ENCODE data around the gene CCSER2.
"Not testable (repeated sequence)": the region's sequence is repeated elsewhere in the genome, so short reads cannot be mapped to it uniquely, and the experiment has no call there.

CCSER2 gene

DNA sequence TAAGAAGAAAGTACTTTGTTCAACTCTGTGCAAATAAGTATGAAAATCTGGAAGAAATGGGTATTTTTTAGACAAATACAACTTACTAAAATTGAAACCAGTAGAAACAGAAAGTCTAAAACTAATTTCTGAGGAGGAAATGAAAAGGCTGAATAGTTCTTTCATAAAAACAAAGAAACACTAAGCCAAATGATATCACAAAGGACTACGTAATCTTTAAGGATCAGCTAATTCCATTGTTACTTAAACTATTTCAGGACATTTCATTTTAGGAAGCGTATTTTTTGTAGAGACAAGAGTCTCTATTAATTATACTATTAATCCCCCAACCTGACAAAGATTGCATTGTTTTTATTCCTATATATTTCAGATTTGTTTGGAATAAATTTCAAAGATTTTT, 11.2 kb upstream of the CCSER2 start:
- DNase-seq = no peak

DNA sequence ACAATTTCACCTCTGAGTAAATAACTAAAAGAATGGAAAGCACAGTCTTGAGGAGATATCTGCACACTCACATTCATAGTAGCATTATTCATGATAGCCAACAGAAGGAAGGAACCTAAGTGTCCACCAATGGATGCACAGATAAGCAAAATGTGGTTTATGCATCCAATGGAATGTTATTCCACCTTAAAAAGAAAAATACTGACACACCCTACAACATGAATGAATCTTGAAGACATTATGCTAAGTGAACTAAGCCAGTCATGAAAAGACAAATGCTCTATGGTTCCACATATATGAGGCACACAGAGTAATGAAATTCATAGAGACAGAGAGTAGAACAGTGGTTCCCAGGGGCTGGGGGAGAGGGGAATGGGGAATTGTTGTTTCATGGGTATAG, 6.5 kb upstream of the CCSER2 start:
- no peak for DNase-seq

DNA sequence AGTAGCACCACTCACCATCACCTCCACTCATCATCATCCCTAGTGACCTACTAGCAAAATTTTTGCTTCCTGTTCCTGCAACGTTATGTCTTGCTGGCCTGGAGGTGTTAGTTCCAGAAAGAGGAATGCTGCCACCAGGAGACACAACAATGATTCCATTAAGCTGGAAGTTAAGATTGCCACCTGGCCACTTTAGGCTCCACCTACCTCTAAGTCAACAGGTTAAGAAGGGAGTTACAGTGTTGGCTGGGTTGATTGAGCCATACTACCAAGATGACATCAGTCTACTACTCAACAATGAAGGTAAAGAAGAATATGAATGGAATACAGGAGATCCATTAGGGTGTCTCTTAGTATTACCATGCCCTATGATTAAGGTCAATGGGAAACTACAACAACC, 4.8 kb upstream of the CCSER2 start:
- not testable (repeated sequence) for DNase-seq

DNA sequence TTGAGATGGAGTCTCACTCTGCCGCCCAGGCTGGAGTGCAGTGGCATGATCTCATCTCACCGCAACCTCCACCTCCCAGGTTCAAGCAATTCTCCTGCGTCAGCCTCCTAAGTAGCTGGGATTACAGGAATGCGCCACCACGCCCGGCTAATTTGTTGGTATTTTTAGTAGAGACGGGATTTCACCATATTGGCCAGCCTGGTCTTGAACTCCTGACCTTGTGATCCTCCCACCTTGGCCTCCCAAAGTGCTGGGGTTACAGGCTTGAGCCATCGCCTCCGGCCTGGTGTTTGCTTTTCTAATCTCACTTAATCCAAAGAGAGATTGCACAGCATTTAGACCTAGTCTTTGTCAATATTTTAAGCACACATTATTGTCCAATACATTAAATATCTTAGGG, 1.4 kb upstream of the CCSER2 start:
- not testable (repeated sequence) for DNase-seq

DNA sequence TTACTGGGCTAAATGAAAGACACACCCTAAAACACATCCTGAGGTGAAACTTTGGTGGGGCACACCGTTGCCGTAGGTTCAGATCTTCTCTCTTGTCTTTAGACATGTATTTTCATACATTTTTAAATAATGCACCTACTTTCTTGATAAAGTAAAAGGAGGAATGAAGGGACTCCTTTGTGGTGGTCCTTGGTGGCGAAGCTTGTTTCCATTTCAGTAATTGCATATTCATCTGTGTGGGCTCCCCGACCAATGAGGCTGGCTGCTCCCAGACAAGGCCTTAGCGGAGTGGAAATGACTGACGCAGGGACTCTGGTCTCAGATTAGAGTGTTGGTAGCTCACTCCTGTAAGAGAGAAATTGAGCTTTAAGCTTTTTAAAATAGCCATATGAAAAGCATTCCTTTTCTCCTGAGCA, 815 bp downstream of the CCSER2 start:
- DNase-seq = peak in 1 of 2 donors; percentile 65

DNA sequence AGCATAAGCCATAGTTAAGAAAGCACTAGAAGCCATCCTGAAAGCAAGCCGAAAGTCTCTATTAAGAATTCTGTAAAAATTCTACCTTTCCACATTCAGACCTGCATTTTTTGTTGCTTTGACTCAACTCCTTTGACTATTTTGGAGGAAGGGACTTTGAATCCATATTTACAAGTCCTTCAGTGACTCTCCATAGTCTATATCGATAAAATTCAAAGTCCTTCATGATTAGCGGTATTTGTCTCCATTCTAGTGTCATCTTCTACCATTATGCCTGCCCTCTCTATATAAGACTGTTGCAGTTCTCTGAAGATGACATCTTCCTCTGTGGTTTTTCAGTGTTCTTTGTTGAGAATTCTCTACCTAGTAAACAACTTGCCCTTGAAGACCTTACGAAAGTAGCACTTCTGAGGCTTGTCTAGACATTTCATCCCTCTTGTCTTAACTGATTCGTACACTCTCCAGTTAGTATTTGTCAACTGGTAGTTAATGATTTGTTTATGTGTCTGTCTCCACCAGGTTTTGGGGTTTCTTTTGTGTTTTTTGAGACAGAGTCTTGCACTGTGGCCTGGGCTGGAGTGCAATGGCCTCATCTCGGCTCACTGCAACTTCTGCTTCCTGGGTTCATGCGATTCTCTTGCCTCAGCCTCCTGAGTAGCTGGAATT, 1.7 kb downstream of the CCSER2 start:
- DNase-seq = peak; percentile 51 to 67

DNA sequence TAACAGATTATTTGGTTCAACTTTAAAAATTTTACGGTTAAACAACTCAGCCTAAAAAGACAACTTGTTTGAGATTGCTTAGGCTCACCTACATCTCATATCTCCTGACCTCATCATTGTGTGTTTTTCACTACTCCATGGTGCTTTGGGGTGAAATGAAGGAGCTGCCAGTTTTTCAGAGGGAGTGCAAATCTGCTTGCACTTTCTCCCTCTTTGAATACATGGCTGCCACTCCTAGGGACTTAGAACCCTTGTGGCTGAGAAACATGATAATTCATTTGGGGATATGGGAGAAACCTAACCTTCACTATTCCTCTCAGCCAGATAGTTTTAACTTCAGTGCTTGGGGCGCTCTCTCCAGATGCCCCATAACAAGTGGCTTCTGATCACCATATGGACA, 2.7 kb downstream of the CCSER2 start:
- DNase-seq = no peak

DNA sequence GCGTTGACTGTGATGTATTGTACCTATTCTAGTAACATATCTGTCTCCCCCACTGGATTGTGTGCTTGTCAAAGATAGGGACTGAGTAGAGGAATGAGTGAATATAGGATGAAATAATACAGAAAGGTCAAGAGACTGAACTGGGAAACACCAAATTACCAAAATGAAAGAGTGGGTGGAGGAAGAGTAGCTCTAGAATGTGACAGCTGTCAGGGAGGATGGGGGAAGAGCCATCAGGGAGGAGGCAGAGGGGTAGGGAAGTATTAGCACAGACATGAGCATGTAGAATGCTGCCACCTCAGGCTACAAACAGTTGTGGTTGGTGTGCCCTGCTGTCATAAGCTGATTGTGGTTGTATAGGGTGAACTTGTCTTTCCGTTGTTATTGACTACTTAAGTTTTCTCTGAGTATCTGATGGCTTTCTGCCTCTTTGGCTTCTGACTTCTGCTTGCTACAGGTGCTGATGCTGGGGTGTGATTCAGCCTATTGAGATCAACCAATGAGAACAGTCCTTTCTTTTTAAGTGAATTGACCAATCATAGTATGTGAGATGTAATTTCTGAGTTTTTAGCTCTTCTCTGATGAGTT, 5.6 kb downstream of the CCSER2 start:
- peak; percentile 79 to 87 for DNase-seq

DNA sequence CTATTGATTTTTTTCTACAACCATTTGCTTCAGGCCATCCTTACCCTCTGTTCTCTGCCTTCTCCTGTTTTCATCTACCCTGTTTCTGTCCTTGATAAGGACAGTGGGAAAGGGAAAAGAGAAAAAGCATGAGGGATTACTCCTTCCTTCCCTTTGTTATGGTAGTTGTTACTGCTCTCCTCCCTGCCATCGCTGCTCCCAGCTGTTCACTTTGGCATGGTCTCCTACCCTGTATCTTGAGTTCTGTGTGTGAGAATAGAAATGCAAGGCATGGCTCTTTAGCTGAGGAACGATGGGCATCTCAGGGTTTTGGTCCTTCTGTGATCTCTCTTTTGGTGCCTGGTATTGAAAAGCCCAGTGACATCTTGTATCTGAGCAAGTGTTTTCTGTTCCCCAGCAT, 6.4 kb downstream of the CCSER2 start:
- DNase-seq = no peak

DNA sequence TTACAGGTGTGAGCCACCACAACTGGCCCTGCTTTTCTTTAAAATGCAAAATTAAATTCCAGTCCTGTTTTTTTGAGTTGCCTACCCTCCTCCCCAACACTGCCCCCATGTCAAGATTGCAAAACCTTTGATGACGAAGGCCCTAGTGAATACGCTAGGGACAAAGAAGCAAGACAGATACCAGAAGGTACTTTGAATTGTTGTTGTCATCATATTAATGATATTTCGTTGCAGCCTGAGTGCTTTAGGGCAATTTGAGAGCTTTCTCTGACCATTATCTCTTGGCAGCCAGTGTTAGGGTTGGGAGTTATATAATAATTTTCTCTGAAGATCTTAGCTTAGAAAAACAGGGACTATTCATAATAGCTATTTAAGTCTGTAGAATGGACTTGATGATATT, 7.1 kb downstream of the CCSER2 start:
- no peak for DNase-seq

DNA sequence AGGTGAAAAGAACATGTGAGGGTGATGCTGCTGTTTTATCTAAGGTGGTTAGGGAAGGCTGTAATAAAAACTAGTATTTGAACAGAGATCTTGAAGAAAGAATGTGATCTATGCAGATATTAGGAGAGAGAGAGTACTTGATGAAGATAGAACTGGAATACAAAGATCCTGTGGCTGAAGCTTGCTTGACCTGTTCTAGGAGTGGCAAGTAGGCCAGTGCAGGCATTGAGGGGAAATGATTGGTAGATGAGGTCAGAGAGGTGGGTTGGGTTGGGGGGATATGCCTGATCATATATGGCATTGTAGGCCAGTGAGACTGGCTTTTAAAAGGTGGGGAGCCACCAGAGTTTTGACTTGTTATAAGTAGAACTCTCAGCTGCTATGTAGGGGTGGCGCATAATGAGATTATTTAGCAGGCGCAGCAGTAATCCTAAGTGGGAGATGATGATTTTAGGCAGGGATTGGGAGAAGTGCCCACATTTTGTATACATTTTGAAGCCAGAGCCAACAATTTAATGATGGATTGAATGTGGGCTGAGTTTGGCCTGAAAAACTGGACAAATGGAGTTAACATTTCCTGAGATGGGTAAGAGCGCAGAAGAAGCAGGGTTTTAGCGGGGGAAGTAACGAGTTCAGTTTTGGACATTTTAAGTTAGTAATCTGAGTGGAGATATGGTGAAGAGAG, 8.2 kb downstream of the CCSER2 start:
- DNase-seq = no peak

DNA sequence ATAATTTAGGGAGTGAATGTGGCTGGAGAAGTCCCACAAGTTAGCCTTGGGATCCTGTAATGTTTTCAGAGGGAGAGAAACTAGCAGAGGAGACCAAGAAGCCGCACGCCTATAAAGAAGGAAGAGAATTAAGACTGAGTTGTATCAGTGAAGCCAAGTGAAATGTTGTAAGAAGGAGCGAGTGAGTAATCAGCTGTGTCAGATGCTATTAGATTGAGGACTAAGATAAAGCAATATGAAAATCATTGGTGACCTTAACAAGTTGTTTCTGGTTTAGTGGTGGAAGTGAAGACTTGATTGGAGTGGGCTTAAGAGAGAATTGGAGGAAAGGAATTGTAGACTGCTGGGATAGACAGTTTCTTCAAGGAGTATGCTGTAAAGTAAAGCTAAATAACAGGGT, 8.8 kb downstream of the CCSER2 start:
- DNase-seq = no peak

DNA sequence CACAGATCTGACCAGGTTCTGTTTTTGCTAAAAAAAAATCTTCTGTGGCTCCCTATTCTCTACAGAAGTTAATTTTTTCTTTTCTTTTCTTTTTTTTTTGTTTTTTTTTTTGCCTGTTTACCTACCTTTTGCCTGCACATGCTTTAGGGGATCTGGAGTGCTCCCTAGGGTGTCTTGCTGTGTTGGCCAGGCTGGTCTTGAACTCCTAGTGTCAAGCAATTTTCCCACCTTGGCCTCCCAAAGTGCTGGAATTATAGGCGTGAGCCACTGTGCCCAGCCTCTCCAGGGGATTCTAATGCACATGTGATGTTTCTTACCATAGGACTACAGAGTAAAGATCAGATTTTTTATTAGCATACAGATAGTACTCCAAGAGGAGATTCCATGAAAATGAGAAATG, 10.6 kb downstream of the CCSER2 start:
- no peak for DNase-seq

DNA sequence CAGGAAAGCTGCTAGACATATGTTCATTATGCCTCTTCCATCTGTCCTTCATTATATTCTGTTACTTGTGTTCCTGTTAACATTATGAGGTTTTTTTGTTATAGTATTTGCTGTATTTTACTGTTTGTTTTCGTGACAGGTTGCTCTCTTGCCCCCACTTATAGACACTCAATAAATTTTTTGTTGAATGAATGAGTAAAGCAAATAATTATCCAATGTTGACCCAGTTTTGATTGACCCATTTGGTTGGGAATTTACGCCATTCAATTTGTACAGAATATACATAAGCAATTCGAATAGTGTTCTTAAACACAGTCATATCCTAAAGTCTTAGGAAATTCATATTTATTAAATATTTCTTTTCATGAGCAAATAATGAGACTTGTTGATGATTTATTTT, 11.8 kb downstream of the CCSER2 start:
- DNase-seq = no peak

DNA sequence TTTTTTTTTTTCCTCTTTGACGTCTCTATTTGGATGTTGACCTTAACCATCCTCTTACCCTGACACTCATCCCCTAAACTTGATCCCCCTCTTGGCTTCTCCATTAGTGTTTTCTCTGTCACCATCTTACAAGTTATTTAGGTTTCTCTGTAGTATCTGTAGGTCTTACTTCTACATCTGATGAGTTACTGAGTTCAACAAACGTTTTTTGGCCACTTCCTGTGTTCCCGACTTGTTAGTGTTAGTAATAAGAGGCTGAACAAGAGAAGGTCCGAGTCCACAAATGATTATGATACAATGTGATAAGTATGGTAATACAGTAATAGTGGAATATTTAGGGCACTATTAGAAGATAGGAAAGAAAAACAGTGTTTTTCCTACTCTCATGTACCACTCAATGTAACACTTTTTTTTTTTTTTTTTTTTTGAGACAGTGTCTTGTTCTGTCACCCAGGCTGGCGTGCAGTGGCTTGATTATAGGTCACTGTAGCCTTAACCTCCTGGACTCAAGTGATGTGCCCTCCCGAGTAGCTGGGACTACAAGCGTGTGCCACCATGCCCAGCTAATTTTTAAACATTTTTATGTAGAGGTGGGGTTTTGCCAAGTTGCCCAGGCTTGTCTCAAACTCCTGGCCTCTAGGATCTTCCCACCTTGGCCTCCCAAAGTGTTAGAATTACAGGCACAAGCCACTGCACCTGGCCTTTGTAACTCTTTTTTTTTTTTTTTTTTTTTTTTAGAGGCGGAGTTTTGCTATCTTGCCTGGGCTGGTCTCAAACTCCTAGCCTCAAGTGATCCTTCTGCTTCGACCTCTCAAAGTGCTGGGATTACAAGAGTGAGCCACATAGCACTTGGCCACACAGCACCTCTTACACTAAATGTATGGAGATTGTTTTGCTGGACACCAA, 12.5 kb downstream of the CCSER2 start:
- no peak for DNase-seq

DNA sequence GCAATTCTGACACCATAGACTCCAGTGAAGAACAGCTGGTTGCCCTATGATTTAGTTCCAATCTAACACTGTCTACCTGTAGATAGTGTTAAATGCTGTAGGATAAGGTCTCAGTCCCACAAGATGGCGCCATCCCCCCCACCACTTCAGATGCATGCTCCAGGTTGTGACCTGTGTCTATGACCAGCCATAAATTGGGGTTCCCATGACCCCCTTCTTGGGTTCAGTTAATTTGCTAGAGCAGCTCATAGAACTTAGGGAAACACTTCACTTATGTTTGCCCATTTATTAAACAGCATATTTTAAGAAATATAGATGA, 13.1 kb downstream of the CCSER2 start:
- DNase-seq = no peak

DNA sequence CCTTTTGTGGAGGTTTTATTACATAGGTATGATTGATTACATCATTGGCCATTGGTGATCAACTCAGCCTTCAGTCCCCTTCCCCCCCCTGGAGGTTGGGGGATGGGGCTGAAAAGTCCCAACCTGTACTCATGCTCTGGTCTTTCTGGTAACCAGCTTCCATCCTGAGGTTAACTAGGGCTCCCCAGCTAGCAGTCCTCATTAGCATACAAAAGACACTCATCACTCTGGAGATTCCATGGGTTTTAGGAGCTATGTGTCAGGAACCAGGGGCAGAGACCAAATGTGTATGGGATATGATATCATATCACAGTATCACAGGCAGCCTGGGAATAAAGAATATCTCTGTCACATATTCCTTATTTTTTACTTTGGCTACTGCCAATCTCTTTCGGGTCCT, 13.6 kb downstream of the CCSER2 start:
- no peak for DNase-seq

DNA sequence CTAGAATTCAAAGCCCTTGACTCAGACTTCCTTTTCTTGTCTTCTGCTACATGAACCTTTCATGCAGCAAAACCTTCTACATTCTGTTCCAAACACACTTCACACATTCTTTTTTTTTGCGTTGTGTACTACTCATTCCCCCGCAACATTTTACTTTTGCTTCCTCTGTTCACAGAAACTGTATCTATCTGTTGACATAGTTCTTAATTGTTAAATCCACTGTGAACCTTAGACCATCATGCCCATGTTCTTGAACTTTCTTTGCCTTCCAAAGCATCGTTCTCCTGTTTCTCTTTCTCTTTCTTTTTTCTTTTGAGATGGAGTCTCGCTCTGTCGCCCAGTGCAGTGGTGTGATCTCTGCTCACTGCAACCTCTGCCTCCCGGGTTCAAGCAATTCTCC, 14.2 kb downstream of the CCSER2 start:
- no peak for DNase-seq

DNA sequence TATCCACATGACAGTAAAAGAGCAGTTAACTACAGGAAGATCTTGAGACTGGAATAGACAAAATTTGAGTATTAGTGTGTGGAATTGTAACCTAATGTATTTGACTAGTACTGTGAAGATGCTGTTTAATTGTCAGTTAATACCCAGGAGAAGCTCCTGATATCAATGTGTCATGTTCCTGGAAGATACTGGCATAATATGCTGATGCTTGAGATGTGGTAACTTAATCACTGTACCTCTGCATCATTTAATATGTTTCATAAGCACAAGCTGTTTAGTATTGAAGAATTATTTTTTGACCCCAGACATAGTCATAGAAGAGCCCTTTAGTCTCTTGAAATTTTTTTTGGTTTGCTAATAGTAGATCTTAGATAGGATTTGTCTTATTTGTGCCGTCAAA, 15.4 kb downstream of the CCSER2 start:
- no peak for DNase-seq

DNA sequence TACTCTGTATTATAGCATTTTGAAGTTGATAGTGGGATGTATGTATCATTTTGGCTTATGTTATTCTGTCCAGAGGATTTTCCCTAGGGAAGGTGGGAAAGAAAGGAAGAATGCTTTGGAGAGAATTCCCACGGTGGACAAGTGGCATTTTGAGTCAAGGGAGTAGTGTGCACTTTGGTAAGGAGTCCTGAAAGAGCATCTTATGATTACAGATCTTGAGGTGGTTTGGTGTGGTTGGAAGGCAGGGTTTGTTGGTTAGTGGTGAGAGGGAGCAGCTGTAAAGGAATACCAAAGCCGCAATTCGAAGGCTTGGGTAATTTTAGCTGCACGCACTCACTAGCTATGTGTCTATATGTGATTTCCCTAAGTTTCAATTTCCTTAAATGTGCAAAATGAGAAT, 16.1 kb downstream of the CCSER2 start:
- peak in 1 of 2 donors; percentile 11 for DNase-seq

DNA sequence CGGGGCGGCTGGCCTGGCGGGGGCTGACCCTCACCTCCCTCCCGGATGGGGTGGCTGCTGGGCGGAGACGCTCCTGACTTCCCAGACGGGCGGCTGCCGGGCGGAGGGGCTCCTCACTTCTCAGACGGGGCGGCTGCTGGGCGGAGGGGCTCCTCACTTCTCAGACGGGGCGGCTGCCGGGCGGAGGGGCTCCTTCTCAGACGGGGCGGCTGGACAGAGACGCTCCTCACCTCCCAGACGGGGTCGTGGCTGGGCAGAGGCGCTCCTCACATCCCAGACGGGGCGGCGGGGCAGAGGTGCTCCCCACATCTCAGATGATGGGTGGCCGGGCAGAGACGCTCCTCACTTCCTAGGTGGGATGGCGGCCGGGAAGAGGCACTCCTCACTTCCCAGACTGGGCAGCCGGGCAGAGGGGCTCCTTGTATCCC, 19.2 kb downstream of the CCSER2 start:
- not testable (repeated sequence) for DNase-seq

DNA sequence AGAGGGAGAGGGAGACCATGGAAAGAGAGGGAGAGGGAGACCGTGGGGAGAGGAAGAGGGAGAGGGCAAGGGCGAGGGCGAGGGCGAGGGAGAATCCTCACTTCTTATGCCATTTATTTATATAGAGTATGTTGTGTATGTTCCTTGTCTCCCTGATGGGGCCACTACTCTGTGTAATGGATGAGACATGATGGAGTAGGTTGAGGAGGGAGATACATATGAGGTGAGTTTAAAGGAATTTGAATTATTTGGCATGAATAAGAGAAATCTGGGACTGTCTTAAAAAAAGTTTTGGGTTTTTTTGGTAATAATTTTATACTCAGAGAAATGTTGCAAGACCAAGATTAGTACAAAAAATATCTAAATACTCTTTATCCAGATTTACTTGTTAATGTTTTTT, 20.1 kb downstream of the CCSER2 start:
- DNase-seq = no peak

DNA sequence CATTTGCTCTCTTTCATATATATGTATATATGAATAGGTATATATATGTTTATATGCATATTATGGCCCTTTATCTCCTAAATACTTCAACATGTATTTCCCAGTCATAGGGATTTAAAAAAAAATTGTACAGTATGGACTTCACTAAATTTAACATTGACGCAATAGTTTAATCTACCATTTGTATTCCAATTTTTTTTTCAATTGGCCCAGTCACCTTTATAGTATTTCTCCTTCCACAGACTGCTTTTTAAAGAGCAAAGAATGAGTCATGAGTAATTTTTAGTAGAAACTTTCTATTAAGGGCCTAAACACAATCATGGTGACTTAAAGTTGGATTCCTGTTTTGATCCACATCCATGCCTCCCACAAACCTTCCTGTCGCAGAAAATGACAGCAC, 20.5 kb downstream of the CCSER2 start:
- no peak for DNase-seq

Data from CD4-positive, alpha-beta T cell treated with Interleukin-1 beta for 1 hour (primary cell).